Motor neuron (in vitro differentiated cells): ENCODE results near the gene DDX6. TPM values are rescaled to one million over a fixed set of nuclear protein-coding genes. Genes with fewer than 3 reads are reported as not detected.
"Not testable (repeated sequence)": the region's sequence is repeated elsewhere in the genome, so short reads cannot be mapped to it uniquely, and the experiment has no call there.

Experiments used
- ATAC-seq, 8 experiments: fragments of 200-7000 bp; cut with Tn5 transposase; replicated peaks in 6 of 8; 2 replicates each; pipeline ENCODE4 v1.8.0; 2021; ENCODE audit warnings: mild to moderate bottlenecking in 8 of 8, moderate library complexity in 8 of 8
- H3K27ac ChIP-seq, 2 donors: fragments of 250-450 bp; sonication (Bioruptor Pico); 2 replicates each; pipeline ENCODE4 v1.9.0; 2021; ENCODE audit warnings: antibody characterized with exemption in 2 of 2, mild to moderate bottlenecking in 2 of 2, moderate library complexity in 1 of 2
- H3K4me1 ChIP-seq, 2 donors: fragments of 250-450 bp; sonication (Bioruptor Pico); replicated peaks in 1 of 2; 2 replicates each; pipeline ENCODE4 v1.6.1; 2021; ENCODE audit warnings: antibody characterized with exemption in 2 of 2, mild to moderate bottlenecking in 2 of 2, moderate library complexity in 1 of 2
- H3K4me3 ChIP-seq, 5 donors: fragments of 250-450 bp; sonication (Bioruptor Pico); 2 replicates each; pipeline ENCODE4 v1.9.0; 2021; ENCODE audit warnings: antibody characterized with exemption in 5 of 5, mild to moderate bottlenecking in 5 of 5, moderate library complexity in 4 of 5
- WGBS, 10 experiments: fragments of 450-650 bp; shearing (Covaris generic); methylation state at CpG; one replicate each; pipeline ENCODE4 v1.0.0; 2022; 5-methylcytosine and 5-hydroxymethylcytosine counted together
- in situ Hi-C, 9 experiments: fragments of 400-800 bp; cut with MboI; loops; one replicate each; pipeline ENCODE4 v1.15.0; 2021; ENCODE audit warnings: low sequenced_read_pairs in 9 of 9, low pct_unique_long_range_greater_than_20kb in 2 of 9; ENCODE audit not compliant: unreplicated experiment in 9 of 9
- total RNA-seq, 8 experiments: library from RNA; unstranded; fragments of 300-600 nt; gene quantifications; 2 replicates each; pipeline versions ENCODE4 v1.2.3 to v1.2.4, GENCODE V29; 2022

DDX6 gene
- total RNA-seq, 8 experiments from 2014 or later: 82.6 to 169 (median 135) TPM

- ATAC-seq: no peak
- no peak overlapping the region for H3K27ac ChIP-seq
- in situ Hi-C loops: no loop called here
These were observed 42.9 kb downstream of the DDX6 start for GRCh38 chr11:118748056-118748455.

GRCh38 chr11:118746988-118747585 is 43.9 kb downstream of the DDX6 start:
- 57 to 100% (median 90%) methylated on average over 1 to 4 of the region's 5 CpGs for WGBS, 10 experiments
- in situ Hi-C loops: no loop called here
- H3K4me1 ChIP-seq: no peaks in the 10 kb centered on the region
- no peak overlapping the region for H3K4me3 ChIP-seq
- ATAC-seq: no peak
- H3K27ac ChIP-seq: no peak overlapping the region

More at GRCh38 chr11:118748056-118748455, 42.9 kb downstream of the DDX6 start:
- Histone ChIP-seq H3K4me1 (no peaks in the 10 kb centered on the region), H3K4me3 (no peak overlapping the region)

GRCh38 chr11:118744046-118744445 is 46.9 kb downstream of the DDX6 start:
- ATAC-seq: peak in 2 of 8 experiments; percentile 40 to 53
- no peak overlapping the region for H3K4me3 ChIP-seq
- in situ Hi-C loops: no loop called here
- 0 to 100% (median 89%) methylated on average over 2 to 3 of the region's 4 CpGs; no CpG with 5 or more reads in 5 of the 10 experiments for WGBS, 10 experiments
- H3K4me1 ChIP-seq: no peaks in the 10 kb centered on the region
- H3K27ac ChIP-seq: no peak overlapping the region

GRCh38 chr11:118742304-118742703 is 48.7 kb downstream of the DDX6 start:
- no peak overlapping the region for H3K27ac ChIP-seq
- in situ Hi-C loops: no loop called here
- WGBS, 10 experiments: 79 to 98% (median 90%) methylated on average over 3 to 6 of the region's 6 CpGs; no CpG with 5 or more reads in 1 of the 10 experiments
- ATAC-seq: no peak
- no peaks in the 10 kb centered on the region for H3K4me1 ChIP-seq
- H3K4me3 ChIP-seq: no peak overlapping the region

- Histone ChIP-seq H3K4me1 (no peaks in the 10 kb centered on the region), H3K4me3 (no peak overlapping the region), H3K27ac (no peak overlapping the region)
- WGBS, 10 experiments: 0 to 100% (median 28%) methylated on average over 1 of the region's 1 CpG; no CpG with 5 or more reads in 4 of the 10 experiments
- peak in 3 of 8 experiments; percentile 17 to 76 (median 35) for ATAC-seq
- in situ Hi-C loops: no loop called here
These were observed 50.1 kb downstream of the DDX6 start for GRCh38 chr11:118740892-118741291.

- 83 to 100% (median 100%) methylated on average over 1 to 2 of the region's 2 CpGs; no CpG with 5 or more reads in 6 of the 10 experiments for WGBS, 10 experiments
- no peak for ATAC-seq
- no peak overlapping the region for H3K27ac ChIP-seq
- in situ Hi-C loops: no loop called here
- no peak overlapping the region for H3K4me3 ChIP-seq
- no peaks in the 10 kb centered on the region for H3K4me1 ChIP-seq
These were observed 55.8 kb downstream of the DDX6 start for GRCh38 chr11:118735203-118735602.

- H3K27ac ChIP-seq: no peak overlapping the region
- no peak for ATAC-seq
- in situ Hi-C loops: no loop called here
- no peak overlapping the region for H3K4me3 ChIP-seq
- peaks cover 0 to 2% of the 10 kb centered on the region in 2 donors for H3K4me1 ChIP-seq
- WGBS, 10 experiments: 50 to 100% (median 80%) methylated on average over 1 to 3 of the region's 4 CpGs; no CpG with 5 or more reads in 1 of the 10 experiments
These were observed 56.9 kb downstream of the DDX6 start for GRCh38 chr11:118734031-118734430.

GRCh38 chr11:118729753-118730152 is 61.2 kb downstream of the DDX6 start:
- H3K4me3 ChIP-seq, ATAC-seq, H3K27ac ChIP-seq, in situ Hi-C loops: not testable (repeated sequence)
- no CpG with 5 or more reads among the region's 6 CpGs for WGBS, 10 experiments
- peaks cover 0 to 14% of the 10 kb centered on the region in 2 donors for H3K4me1 ChIP-seq

GRCh38 chr11:118728112-118728511 is 62.9 kb downstream of the DDX6 start:
- H3K4me3 ChIP-seq, in situ Hi-C loops, H3K27ac ChIP-seq, ATAC-seq: not testable (repeated sequence)
- WGBS, 10 experiments: 94 to 100% (median 98%) methylated on average over 1 to 7 of the region's 10 CpGs; no CpG with 5 or more reads in 6 of the 10 experiments
- H3K4me1 ChIP-seq: peaks cover 0 to 14% of the 10 kb centered on the region in 2 donors

- in situ Hi-C loops, H3K4me3 ChIP-seq, ATAC-seq, H3K27ac ChIP-seq: not testable (repeated sequence)
- WGBS, 10 experiments: 100% methylated on average over 1 of the region's 2 CpGs; no CpG with 5 or more reads in 9 of the 10 experiments
- H3K4me1 ChIP-seq: peaks cover 0 to 14% of the 10 kb centered on the region in 2 donors
These were observed 63.3 kb downstream of the DDX6 start for GRCh38 chr11:118727721-118728066.

- peaks cover 0 to 14% of the 10 kb centered on the region in 2 donors for H3K4me1 ChIP-seq
- ATAC-seq, H3K4me3 ChIP-seq, in situ Hi-C loops, H3K27ac ChIP-seq: not testable (repeated sequence)
- WGBS, 10 experiments: 40 to 100% (median 77%) methylated on average over 1 to 6 of the region's 8 CpGs; no CpG with 5 or more reads in 3 of the 10 experiments
These were observed 63.8 kb downstream of the DDX6 start for GRCh38 chr11:118727001-118727720.

- H3K4me3 ChIP-seq, ATAC-seq, in situ Hi-C loops, H3K27ac ChIP-seq: not testable (repeated sequence)
- no CpG with 5 or more reads among the region's 10 CpGs for WGBS, 10 experiments
- peaks cover 13 to 18% of the 10 kb centered on the region in 2 donors for H3K4me1 ChIP-seq
These were observed 69.4 kb downstream of the DDX6 start for GRCh38 chr11:118721478-118722015.

GRCh38 chr11:118720740-118721139 is 70.2 kb downstream of the DDX6 start:
- peaks cover 16 to 26% of the 10 kb centered on the region in 2 donors for H3K4me1 ChIP-seq
- H3K4me3 ChIP-seq, in situ Hi-C loops, ATAC-seq, H3K27ac ChIP-seq: not testable (repeated sequence)
- WGBS, 10 experiments: no CpG with 5 or more reads among the region's 9 CpGs
